Mammary epithelial cell (primary cell): Measurements from ENCODE around the gene SLC4A4.

Source experiments
- EZH2 ChIP-seq: IDR thresholded peaks from 2 replicates; pipeline ENCODE4 v1.6.1; 2012; ENCODE audit warnings: low read length, inconsistent platforms, borderline replicate concordance
- TF ChIP-seq, protein P1 (sequence below), 2 donors: IDR thresholded peaks in 1 of 2; conservative IDR thresholded peaks in 1 of 2; 2 replicates each; pipeline ENCODE4 v1.5.1; 2011 to 2012; ENCODE audit warnings: inconsistent platforms in 2 of 2, low read length in 2 of 2, mild to moderate bottlenecking in 2 of 2, control low read depth in 1 of 2, low read depth in 1 of 2; ENCODE audit not compliant: insufficient read depth in 1 of 2; ENCODE audit errors: extremely low read depth in 1 of 2

GRCh38 chr4:71533121-71533520, 194.3 kb downstream of the SLC4A4 start:
- TF ChIP-seq, protein P1, sequence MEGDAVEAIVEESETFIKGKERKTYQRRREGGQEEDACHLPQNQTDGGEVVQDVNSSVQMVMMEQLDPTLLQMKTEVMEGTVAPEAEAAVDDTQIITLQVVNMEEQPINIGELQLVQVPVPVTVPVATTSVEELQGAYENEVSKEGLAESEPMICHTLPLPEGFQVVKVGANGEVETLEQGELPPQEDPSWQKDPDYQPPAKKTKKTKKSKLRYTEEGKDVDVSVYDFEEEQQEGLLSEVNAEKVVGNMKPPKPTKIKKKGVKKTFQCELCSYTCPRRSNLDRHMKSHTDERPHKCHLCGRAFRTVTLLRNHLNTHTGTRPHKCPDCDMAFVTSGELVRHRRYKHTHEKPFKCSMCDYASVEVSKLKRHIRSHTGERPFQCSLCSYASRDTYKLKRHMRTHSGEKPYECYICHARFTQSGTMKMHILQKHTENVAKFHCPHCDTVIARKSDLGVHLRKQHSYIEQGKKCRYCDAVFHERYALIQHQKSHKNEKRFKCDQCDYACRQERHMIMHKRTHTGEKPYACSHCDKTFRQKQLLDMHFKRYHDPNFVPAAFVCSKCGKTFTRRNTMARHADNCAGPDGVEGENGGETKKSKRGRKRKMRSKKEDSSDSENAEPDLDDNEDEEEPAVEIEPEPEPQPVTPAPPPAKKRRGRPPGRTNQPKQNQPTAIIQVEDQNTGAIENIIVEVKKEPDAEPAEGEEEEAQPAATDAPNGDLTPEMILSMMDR (conservative IDR thresholded peaks at IDR 0.05 in 1 of 2, IDR thresholded peaks at IDR 0.05 in 1 of 2; ENCODE audit: extremely low read depth in 1 of 2, insufficient read depth in 1 of 2, low read depth in 1 of 2, low read length in 2 of 2): no peak
- TF ChIP-seq EZH2: no peak
